Tibial nerve (tissue), 4 donors: ENCODE measurements around the gene ARMH1.

Experiments used
- CTCF ChIP-seq, 5 experiments: fragments of 200-600 bp in 3 of 5; fragments of 450-650 bp in 2 of 5; sonication (generic) in 3 of 5; IDR thresholded peaks; one replicate each; pipeline ENCODE4 v1.5.1; 2016 to 2019; ENCODE audit warnings: antibody characterized with exemption in 5 of 5, mild to moderate bottlenecking in 3 of 5, moderate library complexity in 2 of 5
- EP300 ChIP-seq, 2 donors: sonication (generic); formaldehyde crosslinking; IDR thresholded peaks; one replicate each; pipeline ENCODE4 v1.6.1; 2017; ENCODE audit warnings: antibody characterized with exemption in 2 of 2, mild to moderate bottlenecking in 1 of 2

DNA sequence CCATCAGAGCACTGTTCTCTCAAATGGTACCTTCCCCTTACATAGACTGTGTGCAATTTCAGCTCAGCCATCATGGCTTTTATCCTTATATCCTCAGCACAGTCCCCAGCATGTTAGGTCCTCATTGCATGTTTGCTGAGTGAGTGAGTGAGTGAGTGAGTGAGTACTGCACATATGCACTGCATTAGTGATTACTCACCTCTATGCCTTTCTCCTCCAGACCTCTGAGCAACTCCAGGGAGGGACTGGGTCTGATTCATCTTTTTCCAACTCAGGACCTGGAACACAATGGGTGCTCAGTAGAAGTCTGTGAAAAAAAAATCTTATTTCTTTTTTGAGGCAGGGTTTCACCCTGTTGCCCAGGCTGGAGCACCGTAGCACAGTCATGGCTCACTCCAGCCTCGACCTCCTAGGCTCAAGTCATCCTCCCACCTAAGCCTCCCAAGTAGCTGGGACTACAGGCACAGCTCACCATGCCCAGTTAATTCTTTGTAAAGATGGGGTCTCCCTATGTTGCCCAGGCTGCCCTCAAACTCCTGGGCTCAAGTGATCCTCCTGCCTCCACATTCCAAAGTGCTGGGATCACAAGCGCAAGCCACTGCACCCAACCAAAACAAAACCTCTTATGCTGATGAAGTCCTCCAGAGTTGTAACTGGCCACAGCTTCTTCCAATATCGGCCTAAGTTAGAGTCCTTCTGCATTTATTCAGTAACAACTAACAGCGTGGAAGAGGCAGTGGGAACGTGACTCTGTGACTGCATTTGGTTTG is 32.8 kb downstream of the ARMH1 start:
- TF ChIP-seq CTCF (IDR thresholded peaks at IDR 0.05): no peak
- no peak for TF ChIP-seq EP300 (IDR thresholded peaks at IDR 0.05)
